Fibroblast of skin of scalp (primary cell): ENCODE results near the gene HNRNPC. TPM values are rescaled to one million over a fixed set of nuclear protein-coding genes. Genes with fewer than 3 reads are reported as not detected.
A peak's percentile ranks its signal among the peaks of the same experiment; 100 is the strongest.
"Not testable (repeated sequence)": the region's sequence is repeated elsewhere in the genome, so short reads cannot be mapped to it uniquely, and the experiment has no call there.

Source experiments
- DNase-seq: peaks from one replicate; pipeline ENCODE4 v3.0.0-alpha.2; 2013
- polyA plus RNA-seq, 2 experiments: library from polyadenylated mRNA; unstranded; fragments of 120-200 nt; gene quantifications; one replicate each; pipeline ENCODE4 v1.2.1, GENCODE V29; 2013; ENCODE audit not compliant: insufficient read length in 2 of 2

Gene HNRNPC
- polyA plus RNA-seq (2013, experiment 1 of 2; ENCODE audit: insufficient read length), result 432 TPM
- polyA plus RNA-seq (2013, experiment 2 of 2; ENCODE audit: insufficient read length), result 467 TPM

DNA sequence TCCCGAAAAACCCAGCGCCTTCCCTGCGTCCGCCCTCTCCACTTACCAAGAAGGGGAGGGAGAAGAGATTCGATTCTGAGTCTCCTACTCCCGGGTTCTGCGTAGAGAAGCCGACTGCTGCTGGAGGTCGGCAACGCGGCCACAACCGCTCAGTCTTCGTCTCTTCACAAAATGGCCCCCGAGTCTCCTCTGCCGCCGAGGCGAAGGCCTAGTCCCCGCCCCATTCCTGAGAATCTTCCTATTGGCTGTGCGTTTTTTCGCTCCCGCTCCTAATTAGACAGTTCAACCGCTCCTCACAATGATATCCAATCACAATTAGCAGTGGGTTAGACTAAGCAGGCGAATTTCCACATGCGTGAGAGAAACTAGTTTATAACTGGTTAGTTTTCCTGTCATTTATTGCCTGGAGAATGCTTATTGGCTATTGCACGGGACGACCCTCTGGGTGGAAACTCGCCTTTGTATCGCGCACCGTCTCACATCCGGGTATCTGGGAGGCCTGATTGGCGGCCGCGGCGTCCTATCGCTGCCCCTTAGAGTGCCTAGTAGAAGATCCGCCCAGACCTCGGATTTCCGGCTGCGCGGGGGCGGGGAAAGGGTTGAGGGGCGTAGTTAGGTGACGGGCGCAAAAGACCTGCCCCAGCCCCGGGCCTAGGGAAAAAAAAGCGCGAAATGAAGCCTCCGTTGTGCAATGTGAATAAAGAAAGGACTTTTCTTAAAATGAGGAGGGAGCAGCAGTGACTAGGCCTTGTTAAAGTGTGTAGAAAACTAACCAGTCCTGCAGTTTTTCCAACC, at the start of gene HNRNPC:
TSS of gene HNRNPC (minus strand) at position 191 of the 795 bp plus-strand sequence. CDS start 35,249 bp downstream, outside the sequence.
- peak; percentile 100 for DNase-seq

DNA sequence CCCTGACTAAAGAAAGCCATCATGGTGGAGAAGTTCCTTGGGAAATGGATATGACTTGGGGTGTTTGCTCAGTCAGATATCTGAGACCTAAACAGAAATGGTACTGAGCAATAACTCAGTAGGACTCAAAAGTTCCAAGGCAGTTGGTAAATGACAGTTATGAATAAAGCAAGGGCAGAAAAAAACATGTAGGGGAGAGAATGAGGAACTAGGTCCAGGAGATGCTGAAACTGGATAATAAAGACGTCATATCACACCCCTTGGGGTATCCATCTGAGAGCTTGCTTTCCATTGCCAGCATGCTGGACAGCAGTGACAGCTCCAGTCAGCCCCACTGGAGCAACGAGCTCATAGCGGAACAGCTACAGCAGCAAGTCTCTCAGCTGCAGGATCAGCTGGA, 48.2 kb upstream of the HNRNPC start:
- DNase-seq, result no peak

DNA sequence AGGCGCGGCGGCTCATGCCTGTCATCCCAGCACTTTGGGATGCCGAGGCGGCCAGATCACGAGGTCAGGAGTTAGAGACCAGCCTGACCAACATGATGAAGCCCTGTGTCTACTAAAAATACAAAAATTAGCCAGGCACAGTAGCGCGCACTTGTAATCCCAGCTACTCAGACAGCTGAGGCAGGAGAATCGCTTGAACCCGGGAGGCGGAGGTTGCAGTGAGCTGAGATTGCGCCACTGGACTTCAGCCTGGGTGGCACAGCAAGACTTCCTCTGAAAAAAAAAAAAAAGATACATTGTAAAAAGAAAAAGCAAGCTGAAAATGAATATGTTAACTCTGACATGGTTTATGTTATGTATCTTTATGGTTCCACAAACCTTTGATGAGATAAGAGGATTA, 44.3 kb upstream of the HNRNPC start:
- no peak for DNase-seq

DNA sequence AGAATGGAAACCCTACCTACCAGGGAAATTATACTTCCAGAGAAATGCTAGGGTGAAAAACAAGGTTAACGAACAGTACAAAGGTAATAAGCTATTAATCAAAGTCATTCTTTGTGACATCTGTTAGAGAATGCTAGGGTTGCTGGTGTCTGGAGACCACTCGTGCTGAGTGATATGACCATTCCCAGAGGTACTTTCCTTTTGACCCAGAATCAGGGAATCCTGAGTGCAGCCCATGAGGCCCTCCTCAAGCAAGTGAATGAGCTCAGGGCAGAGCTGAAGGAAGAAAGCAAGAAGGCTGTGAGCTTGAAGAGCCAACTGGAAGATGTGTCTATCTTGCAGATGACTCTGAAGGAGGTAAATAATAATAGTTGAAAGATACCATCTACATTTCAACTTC, 42.4 kb upstream of the HNRNPC start:
- DNase-seq, result no peak

DNA sequence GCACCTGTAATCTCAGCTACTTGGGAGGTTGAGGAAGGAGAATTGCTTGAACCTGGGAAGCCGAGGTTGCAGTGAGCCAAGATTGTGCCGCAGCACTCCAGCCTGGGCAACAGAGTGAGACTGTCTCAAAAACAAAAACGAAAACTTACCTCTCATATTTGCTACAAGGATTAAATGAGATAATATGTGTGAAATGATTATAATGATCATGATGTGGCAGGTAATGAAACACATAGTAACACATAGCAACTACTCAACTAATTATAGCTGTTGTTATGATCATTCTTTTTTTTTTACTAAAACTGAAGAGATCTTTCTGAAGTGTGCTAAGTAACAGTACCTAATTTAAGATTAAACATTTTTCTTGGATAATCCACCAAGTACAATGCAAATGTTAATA, 40.7 kb upstream of the HNRNPC start:
- no peak for DNase-seq

DNA sequence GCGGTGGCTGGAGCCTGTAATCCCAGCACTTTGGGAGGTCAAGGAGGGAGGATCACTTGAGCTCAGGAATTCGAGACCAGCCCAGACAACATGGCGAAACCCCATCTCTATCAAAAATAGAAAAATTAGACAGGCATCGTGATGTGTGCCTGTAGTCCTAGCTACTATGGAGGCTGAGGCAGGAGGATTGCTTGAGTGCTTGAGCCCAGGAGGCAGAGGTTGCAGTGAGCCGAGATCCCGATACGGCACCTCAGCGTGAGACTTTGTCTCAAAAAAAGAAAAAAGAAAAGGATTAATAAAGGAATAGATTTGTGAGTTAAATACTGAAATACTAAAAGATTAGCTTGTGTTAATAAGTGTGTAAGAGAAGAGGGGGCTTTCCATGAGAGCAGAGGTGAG, 40.0 kb upstream of the HNRNPC start:
- DNase-seq, result no peak

DNA sequence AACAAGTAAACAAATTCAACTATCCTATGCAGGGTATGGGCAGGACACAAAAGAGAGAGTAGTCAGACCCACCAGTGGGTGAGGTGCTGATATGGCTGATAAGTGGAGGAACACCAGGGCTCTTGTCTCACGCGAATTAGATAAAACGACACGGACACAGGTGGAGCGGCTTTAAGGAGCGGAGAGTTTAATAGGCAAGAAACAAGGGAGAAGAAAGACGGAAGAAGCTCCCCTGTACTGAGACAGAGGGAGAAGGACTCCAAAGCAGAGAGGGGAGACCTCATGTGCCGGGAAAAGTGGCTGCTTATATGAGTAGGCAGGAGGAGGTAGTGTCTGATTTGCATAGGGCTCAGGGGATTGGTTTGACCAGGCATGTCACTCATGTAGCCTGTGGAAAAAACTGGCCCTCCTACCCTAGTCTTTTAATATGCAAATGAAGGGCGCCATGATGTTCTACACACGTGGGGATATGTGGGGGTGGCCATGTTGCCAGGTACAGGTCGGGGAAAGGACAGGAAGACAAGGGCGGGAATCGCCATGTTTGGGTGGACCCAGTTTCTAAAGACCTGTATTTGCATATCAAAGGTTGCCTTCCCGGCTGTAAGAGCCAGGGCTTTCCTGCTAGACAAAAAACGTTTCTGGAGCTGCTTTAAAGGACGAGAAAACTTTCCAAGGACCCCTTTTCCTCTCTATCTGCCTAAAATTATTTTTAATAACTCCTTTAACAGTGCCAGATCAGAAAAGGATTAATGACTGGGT, 39.4 kb upstream of the HNRNPC start:
- peak; percentile 36 for DNase-seq

DNA sequence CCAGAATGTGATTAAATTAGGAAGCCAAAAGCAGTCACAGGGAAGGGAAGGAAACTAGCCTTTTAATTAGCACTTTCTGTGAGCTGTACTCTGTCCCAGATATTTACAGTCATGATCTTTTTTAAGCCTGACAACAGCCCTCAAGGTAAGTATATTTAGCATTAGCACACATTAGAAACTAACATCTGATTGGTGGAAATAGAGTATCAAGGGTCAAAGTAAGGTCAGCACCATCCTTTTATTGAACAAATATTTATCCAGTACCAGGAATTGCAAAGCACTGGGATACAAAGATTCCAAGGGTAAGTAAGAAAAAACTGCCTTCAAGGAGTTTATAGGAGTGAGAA, 38.9 kb upstream of the HNRNPC start:
- no peak for DNase-seq

DNA sequence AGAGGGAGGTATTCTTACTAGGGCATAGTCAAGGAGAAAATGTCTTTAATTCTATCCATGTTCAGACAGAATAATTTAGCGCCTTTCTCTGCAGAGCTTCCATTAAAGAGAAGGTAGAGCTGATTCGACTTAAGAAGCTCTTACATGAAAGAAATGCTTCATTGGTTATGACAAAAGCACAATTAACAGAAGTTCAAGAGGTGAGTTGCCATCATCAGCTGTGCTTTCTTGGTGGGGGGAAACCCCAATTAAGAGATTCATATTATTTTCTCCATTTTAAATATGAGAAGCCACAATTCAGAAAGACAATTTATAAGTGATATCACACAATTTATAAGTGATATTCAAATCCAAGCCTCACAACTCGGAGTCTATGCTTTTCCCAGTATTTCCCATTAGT, 38.4 kb upstream of the HNRNPC start:
- no peak for DNase-seq

DNA sequence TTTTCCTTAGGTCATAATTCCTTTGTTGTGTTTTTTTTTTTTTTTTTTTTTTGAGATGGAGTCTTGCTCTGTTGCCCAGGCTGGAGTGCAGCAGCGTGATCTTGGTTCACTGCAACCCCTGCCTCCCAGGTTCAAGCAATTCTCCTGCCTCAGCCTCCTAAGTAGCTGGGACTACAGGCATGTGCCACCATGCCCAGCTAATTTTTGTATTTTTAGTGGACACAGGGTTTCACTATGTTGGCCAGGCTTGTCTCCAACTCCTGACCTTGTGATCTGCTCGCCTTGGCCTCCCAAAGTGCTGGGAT, 33.5 kb upstream of the HNRNPC start:
- DNase-seq, result not testable (repeated sequence)

DNA sequence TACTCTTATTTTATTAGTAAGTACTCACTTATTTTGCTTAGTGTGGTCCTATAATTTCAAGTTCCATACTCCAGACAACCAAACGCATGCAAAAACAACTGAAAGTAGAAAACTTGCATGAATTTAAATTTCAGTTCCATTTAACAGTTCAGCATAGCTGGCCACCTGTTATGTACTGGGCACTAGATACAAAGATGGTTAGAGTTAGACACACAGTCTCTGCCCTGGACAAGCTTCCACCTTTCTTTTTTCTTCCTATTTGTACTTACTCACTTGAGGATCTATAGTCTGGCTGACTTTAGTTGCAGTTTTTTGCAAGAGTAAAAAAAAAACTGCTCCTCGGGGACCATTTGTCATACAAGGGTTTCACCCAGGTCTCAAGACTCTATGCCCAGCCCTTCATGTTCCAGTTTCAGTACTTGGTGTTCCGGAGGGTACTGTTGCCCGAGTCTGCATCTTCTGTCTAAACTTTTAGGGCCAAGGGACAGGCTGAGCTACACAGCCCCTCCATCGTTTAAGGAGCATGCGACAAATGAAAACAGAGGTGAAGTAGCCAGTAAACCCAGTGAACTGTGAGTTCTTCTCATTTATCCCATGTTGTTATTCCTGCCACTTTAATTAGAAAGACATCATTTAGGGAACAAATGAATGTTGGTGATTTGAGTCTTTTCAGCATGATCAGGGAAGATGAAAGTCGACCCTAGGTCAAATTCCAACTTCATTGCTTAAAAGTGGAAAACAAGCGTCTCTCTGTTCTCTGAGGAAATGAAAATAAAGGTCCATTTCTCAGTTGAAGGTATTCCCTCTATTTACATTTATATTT, 33.0 kb upstream of the HNRNPC start:
- DNase-seq, result no peak

DNA sequence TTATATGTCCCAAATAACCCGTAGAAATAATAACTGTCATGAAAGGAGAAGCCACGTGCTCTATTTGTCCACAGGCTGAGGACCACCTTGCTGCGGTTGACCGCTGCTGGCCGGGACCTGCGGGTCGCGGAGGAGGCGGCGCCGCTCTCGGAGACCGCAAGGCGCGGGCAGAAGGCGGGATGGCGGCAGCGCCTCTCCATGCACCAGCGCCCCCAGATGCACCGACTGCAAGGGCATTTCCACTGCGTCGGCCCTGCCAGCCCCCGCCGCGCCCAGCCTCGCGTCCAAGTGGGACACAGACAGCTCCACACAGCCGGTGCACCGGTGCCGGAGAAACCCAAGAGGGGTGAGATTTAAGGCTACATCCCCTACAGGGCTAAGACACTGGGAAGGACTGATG, 31.6 kb upstream of the HNRNPC start:
- DNase-seq, result no peak

DNA sequence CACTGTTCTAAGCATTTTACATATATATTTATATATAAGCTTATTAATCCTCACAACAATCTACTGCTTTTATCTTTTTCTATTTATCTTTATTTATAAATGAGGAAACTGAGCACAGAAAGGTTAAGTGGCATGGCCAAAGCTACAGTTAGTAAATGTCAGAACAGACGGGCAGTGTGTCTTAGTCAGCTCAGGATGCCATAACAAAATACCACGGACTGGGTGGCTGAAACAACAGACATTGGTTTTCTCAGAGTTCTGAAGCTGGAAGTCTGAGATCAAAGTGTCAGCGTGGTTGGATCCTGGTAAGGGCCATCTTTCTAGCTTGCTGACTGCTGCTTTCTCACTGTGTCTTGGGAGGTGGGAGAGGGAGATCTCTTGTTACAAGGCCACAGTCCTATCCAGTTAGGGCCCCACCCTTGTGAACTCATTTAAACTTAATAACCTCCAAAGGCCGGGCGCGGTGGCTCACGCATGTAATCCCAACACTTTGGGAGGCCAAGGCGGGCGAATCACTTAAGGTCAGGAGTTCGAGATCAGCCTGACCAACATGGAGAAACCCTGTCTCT, 30.4 kb upstream of the HNRNPC start:
- DNase-seq, result no peak

DNA sequence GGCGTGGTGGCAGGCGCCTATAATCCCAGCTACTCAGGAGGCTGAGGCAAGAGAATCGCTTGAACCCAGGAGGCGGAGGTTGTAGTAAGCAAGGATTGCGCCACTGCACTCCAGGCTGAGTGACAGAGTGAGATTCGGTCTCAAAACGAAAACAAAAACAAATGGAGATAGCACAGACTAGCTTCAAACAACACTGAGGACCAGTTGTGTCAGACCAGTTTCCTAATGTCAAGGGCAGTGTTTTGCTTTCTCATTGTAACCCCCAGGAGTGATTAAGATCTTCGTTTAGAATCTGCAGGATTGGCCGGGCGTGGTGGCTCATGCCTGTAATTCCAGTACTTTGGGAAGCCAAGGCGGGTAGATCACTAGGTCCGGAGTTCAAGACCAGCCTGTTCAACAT, 29.1 kb upstream of the HNRNPC start:
- DNase-seq, result no peak

DNA sequence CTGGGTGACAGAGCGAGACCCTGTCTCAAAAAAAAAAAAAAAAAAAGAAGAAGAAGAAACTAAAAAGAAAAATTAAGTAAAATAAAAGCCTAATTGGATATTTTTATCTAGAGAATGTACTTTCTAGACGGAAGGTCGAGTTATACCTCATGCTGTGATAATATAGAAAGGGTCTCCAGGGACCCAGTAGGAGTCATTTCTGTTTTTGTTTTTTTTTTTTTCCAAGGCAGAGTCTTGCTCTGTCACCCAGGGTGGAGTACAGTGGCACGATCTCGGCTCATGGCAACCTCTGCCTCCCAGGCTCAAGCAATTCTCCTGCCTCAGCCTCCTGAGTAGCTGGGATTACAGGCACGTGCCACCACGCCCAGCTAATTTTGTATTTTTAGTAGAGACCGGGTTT, 24.8 kb upstream of the HNRNPC start:
- DNase-seq, result not testable (repeated sequence)

DNA sequence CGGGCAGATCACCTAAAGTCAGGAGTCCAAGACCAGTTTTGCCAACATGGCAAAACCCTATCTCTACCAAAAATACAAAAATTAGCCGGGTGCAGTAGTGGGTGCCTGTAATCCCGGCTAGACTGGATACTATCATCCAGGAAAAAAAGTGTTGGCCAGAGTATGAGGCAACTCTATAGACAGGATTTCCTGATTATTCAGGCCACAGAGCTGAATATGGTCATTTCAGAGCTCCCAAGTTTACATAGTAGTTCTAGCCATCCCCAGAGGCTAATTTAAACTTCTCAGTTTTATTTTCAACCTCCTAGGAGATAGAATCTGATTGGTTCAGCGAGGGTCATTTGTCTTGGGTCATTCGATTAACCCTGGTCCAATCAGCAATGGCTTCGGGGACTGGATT, 17.9 kb upstream of the HNRNPC start:
- no peak for DNase-seq

DNA sequence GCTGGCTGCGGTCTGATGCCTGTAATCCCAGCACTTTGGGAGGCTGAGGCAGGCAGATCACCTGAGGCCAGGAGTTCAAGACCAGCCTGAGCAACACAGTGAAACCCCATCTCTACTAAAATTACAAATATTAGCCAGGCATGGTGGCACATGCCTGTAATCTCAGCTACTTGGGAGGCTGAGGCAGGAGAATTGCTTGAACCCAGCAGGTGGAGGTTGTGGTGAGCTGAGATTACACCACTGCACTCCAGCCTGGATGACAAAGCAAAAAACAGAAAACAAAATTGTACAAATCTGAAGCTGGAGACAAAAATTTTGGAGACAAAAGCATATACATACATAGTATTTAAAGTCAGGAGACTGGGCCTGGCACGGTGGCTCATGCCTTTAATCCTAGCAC, 17.3 kb upstream of the HNRNPC start:
- DNase-seq, result not testable (repeated sequence)

DNA sequence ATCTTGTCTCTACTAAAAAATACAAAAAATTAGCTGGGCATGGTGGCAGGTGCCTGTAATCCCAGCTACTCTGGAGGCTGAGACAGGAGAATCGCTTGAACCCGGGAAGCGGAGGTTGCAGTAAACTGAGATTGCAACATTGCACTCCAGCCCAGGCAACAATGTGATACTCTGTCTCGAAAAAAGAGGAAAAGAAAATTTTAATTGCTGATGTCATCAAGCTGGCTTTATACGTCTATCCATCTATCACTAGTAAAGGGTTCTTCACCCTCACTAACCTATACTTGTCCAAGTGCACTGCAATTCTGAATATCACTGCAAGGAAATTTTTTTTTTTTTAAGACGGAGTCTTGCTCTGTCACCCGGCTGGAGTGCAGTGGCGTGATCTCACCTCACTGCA, 12.7 kb upstream of the HNRNPC start:
- not testable (repeated sequence) for DNase-seq

DNA sequence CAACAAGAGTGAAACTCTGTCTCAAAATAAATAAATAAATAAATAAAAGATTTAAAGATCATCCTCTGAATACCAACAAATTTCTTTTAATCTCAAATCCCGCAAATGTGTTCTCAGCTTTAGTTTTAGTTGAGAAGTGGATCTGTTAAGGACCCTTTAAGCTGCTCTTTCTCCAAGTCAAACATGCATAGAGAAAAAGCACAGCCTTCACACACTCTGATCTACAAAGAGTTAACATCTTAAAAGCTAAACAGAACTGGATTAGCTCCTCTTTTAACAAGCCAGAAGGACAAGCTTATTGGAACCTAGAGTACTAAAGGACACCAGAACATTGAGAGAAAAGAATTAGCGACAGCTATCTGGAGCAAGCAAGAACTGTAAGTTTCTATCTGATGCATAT, 10.5 kb upstream of the HNRNPC start, which contains the start of gene RPGRIP1:
TSS of gene RPGRIP1 (plus strand) at position 301 of the 400 bp plus-strand sequence. CDS start 7,894 bp downstream, outside the sequence.
- no peak for DNase-seq

DNA sequence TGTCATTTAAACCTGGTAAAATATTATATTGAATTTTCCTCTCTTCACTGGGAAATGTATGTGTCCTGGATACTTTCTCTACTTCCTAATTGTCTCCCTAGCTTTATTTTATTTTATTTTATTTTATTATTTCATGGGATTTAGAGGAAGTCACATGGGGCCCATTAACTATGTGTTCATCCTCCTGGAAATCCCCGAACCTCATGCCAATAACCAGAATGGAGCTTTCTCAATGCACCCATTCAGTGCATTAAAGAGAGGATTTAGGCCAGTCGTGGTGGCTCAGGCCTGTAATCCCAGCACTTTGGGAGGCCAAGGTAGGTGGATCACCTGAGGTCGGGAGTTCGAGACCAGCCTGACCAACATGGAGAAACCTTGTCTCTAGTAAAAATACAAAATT, 9.4 kb upstream of the HNRNPC start:
- no peak for DNase-seq

DNA sequence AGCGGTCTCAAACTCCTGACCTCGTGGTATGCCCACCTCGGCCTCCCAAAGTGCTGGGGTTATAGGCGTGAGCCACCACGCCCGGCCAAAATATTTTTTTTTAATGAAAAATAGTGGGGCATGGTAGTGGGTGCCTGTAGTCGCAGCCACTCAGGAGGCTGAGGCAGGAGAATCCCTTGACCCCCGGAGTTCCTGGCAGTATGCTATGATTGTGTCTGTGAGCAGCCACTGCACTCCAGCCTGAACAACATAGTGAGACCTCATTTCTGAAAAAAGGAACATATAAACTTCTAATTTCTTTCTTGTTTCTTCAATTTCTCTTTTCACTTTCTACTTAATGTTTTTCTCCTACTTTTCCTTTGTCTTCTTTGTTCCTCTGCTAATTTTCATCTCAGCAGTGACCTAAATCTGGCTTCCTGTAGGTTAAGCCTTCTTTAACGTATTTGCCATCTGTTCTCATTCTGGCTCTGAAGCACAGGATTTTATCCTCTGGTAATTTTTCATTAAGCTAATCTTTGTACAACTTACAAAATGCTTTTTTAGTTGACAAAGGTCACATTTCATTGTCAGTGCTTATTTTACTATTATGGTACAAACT, 6.1 kb upstream of the HNRNPC start:
- no peak for DNase-seq

DNA sequence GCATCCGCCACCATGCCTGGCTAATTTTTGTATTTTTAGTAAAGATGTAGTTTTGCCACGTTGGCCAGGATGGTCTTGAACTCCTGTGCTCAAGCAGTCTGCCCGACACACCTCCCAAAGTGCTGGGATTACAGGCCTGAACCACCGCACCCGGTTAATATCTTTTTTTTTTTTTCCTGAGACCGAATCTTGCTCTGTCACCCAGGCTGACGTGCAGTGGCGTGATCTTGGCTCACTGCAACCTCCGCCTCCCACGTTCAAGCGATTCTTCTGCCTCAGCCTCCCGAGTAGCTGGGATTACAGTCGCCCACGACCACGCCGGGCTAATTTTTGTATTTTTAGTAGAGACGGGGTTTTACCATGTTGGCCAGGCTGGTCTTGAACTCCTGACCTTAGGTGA, 3.4 kb upstream of the HNRNPC start:
- DNase-seq, result not testable (repeated sequence)
